Embryonic facial prominence (tissue), 1 donor: Measurements from ENCODE around the gene MZB1.

Source experiments
- DNase-seq: peaks from one replicate; pipeline ENCODE4 v3.0.0-alpha.2; 2016; ENCODE audit errors: extremely low spot score

The MZB1 gene, protein sequence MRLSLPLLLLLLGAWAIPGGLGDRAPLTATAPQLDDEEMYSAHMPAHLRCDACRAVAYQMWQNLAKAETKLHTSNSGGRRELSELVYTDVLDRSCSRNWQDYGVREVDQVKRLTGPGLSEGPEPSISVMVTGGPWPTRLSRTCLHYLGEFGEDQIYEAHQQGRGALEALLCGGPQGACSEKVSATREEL

DNA sequence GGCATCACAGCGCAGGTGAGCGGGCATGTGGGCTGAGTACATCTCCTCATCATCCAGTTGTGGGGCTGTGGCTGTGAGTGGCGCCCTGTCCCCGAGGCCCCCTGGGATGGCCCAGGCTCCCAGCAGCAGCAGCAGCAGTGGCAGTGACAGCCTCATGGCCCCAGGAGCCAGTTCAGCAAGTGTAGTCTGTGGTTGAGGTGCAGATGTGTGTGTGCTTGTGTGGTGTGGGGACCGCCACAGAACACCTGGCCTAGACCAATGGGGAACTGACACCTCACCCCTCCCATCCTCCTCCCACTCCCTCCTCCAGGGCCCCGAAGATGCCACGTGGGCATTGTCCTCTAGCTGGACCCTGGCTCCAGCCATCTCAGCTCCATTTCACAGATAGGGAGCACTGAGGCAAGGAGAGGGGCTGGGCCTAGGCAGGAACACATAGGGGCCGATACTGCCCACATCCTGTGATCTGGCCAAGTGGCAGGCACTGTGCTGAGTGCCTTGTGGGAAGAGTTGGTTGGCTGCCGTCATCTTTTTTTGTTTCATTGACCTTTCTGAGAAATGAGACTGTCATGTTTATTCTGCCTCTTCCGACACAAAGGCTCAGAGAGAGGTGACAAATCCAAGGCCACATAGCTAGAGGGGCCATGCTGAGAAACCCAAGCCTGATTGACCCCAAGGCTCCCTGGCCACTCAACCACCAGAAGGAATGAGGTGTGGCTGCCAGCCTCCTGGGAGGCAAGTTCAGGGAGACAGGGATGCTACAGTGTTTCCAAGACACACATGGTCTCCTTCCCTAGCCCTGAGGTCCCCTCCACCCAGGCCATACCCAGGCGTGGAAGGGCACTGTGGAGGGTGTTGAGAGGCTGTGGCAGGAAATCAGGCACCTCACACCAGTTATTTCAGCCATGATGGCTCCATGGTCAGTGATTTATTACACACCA, at the start of gene MZB1:
TSS of gene MZB1 (minus strand) at position 213 of the 938 bp plus-strand sequence. CDS start at position 156, 57 bp downstream.
- no peak for DNase-seq

DNA sequence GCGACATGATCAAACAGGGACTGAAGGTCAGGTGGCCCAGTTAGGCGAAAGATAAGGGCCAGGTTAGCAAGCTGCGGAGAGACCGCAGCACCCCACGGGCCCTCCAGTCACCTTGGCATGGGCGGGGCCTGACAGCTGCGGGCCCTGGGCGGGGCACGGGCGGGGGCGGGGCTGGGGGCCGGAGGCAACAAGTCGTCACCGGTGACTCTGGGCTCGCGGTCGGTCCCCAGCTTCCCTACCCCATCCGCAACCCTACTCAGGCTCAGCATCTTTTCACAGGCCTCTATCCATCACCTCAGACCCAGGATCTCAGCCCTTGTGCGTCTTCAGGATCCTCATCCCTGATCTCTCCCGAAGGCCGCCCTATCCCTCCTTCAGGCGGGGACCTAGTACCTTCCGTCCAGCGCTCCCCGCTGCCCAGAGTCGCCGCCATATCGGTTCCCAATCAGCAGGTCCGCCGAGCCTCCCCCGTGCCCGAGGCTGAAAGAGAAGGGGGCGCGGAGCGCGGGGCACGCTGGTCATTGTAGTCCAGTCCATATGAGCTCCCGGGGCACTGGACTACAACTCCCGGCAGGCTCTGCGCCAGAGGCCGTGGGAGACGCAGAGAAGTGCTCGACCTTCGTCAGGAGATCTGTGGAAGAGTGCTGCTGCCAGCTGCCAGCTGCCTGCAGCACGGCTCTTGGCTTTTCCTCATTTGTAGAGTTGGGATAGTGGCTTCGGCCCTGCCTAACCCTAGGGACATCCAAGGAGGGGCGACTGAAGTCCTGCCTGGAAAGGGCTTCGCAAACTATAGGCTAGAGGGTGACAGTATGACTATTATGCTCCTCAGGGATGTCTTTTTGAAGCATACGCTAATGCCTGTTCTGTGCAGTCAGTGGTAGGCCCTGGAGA, 49.5 kb upstream of the MZB1 start, which contains the start of gene DNAJC18:
TSS of gene DNAJC18 (minus strand) at position 513 of the 891 bp plus-strand sequence. CDS start at position 433, 80 bp downstream.
- DNase-seq = peak; percentile 84

GRCh38 chr5:139438707-139439012, 48.9 kb upstream of the MZB1 start:
- no peak for DNase-seq

DNA sequence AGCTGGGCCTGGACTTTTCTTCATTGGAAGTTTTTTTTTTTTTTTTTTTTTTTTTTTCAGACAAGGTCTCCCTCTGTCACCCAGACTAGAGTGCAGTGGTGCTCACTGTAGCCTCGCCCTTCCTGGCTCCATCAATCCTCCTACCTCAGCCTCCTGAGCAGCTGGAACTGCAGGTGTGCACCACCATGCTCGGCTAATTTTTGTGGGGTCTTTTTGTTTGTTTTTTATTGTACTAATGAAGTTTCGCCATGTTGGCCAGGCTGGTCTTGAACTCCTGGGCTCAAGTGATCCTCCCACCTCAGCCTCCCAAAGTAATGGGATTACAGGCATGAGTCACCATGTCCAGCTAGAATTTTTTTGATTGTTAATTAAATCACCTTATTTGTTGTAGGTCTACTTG, 46.0 kb upstream of the MZB1 start:
- no peak for DNase-seq

GRCh38 chr5:139431706-139432105, 42.0 kb upstream of the MZB1 start:
- DNase-seq = no peak

- DNase-seq = no peak
Observed at GRCh38 chr5:139430015-139430414, 40.3 kb upstream of the MZB1 start.

GRCh38 chr5:139426203-139426885, 36.6 kb upstream of the MZB1 start:
- no peak for DNase-seq

DNA sequence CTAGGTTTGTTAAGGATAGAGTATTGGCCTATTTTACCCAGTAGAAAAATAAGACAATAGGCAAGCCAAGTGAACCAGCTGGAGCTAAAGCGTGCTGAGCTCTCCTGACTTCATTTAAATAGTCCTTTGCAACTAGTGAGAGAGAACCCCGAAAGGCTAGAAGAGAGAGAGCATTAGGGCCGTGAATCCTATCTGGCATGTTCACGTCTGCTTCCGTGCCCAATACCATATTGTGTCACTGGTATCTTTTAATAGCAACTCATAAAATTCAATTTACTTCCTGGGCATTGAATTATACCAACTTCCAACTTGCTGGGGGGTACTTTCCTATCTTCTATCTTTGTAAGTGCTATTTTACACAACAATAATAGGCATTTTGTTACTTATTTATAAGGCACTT, 35.8 kb upstream of the MZB1 start:
- DNase-seq = no peak

GRCh38 chr5:139422307-139422893, 32.7 kb upstream of the MZB1 start:
- DNase-seq = peak; percentile 82

- DNase-seq = no peak
Observed at GRCh38 chr5:139419226-139420192, 29.8 kb upstream of the MZB1 start.

DNA sequence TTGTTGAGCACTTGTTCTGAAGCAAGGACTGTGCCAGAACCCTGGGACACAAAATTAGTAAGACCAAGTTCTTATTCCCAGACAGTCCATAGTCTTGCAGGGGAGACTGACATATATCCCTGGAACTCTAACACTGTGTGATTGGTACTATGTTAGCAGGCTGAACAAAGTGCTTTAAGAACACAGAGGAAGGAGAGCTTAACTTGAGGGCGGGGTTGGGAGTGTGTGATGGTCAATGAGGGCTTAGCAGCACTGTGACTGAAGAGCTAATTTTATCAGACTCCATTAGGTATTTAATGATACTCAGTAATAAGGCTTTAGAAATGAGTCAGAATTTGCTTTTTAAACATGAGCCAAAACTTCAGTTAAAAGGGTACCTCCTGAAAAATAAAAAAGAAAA, 29.1 kb upstream of the MZB1 start:
- no peak for DNase-seq

GRCh38 chr5:139417214-139417613, 27.5 kb upstream of the MZB1 start:
- DNase-seq = no peak

- DNase-seq = no peak
Observed at GRCh38 chr5:139416651-139417050, 26.9 kb upstream of the MZB1 start.

DNA sequence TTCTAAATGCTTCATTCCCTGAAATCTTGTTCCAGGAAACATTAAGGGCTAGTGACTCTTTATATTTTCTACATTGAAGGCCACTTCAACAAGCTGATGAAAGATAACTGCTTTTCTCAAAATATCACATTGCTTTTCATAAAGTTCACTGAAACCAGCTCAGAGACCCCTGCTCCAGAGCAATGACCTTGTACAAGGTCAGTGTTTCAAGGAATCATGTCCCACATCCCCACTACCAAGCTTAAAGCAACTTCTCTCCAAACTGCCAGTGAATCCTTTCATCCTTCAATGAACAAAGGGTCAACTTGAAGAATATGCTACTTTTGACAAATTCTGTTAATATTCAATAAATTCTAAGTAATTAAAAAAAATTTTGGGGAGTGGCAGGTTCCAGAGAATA, 26.2 kb upstream of the MZB1 start:
- no peak for DNase-seq

DNA sequence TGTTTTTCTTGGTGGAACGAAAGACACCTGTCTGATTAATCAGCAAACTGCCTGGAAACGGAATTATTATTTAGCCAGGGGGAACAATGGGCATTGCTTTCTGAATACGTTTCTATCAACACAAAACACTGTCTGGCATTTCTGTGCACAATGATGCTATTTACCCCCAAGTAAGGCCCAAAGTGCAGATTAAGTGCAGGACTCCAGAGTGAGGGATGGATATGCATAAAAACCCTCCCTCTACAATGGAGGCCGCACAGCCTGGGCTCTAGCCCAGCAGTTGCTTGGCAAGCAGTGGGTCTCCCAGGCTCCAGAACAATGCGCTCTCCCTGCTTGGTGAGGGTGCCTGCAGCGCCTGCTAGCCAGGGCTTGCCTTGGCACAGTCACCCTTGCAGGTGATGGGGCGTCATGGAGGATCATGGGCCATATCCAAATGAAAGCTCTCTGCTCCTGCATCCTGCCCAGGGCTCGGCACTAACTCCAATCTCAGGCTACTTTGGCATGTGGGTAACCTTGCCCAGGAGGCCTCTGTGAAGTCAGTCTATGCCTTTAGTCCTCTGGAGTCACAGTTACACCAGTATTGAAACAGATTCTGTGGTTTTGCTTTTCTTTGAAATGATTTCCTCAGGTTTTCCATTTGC, 25.6 kb upstream of the MZB1 start:
- no peak for DNase-seq

DNA sequence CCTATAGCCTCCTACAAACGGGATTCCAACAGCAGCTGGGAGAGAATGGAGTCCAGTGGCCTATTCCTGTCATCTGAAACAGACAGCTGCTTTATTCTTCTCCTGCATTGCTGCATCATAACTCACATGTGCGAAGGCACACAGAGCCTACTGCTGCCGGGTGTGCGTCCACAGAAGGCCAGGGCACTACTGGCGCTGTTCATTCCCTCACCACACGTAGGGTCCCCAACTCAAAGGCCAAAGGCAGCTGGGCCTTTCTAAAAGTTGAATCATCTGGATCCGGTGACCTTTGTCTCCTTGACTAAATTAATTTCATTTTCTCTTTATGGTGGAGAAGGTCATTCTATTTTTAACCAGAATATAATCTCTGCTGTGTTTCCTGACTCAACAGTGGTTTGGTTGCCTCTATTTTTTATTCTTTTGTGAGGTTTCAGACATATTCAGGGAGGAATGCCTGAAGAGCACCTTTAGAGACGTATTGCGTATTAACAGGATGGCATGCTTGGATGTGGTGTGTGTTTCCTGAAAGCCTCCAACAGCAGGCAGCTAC, 24.9 kb upstream of the MZB1 start:
- no peak for DNase-seq

DNA sequence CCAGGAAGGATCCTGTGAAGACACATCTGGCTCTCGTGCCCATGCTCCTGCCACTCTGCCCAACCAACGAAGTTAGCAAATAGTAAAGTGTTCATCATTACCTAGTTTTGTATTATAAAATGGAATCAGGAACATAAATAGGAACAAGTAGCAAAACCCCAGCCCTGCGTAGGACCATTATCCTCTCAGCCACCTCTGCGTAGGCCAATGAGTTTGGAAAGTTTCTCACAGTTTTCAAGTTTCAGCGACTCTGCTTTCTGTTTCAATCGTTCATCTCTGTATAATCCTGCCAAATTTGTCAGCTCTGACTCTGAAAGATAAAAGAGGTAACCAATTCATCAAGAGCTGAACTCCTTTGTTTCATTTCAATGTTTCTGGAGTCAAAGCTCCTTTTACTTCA, 24.2 kb upstream of the MZB1 start:
- no peak for DNase-seq

- no peak for DNase-seq
Observed at GRCh38 chr5:139413153-139413552, 23.4 kb upstream of the MZB1 start.
